GM12892 (cell line): Measurements from ENCODE around the gene NUBP2.

Experiments
- POLR2A ChIP-seq: IDR thresholded peaks from 2 replicates; pipeline ENCODE4 v1.6.1; 2011; ENCODE audit warnings: low read depth, low read length, control low read depth
- TAF1 ChIP-seq: IDR thresholded peaks from 2 replicates; pipeline ENCODE4 v1.6.1; 2011; ENCODE audit warnings: low read depth, mild to moderate bottlenecking, control low read depth, low read length, borderline replicate concordance

- TF ChIP-seq POLR2A, result no peak
- no peak for TF ChIP-seq TAF1
Measured at GRCh38 chr16:1823821-1824220, 41.1 kb downstream of the NUBP2 start.
